ENCODE data around the gene AFF3. TPM values are rescaled to one million over a fixed set of nuclear protein-coding genes. Genes with fewer than 3 reads are reported as not detected.

The AFF3 gene
- total and polyA plus RNA-seq, 2 donors (not counting 3 experiments of a cell fraction or from before 2014, with no cell fraction given) = 0.06 to 0.07 TPM

DNA sequence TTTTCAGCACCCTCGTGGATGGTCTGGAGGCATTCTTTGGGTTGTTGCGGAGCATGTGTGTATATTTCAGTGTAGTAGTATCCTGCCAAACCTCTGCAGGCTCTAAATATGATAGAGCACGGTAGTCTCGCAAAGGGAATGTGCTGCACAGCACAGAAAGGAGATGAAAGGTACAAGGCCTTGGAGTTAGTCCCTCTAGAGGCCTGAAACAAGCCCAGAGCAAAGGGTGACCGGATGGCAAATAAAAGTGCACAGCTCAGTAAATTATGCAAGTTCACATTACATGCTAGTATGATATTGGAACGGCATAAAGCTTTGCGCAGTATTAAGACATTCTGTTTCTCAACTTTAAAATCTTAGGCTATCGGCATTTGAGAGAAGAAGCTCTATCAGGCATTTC, 358.1 kb downstream of the AFF3 start:
- TF ChIP-seq, protein P1, sequence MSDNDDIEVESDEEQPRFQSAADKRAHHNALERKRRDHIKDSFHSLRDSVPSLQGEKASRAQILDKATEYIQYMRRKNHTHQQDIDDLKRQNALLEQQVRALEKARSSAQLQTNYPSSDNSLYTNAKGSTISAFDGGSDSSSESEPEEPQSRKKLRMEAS (IDR thresholded peaks at IDR 0.05; ENCODE audit: insufficient read depth, insufficient read length) = no peak
- TF ChIP-seq EZH2 (IDR thresholded peaks at IDR 0.05; ENCODE audit: borderline replicate concordance, low read depth, low read length, severe bottlenecking) = no peak
- Histone ChIP-seq H3K9me1 (replicated peaks; ENCODE audit: control insufficient read depth, extremely low read depth, insufficient read depth, low read length) (no peaks in the 10 kb centered on the region), H3K36me3 (ENCODE audit: control insufficient read depth in 2 of 2, extremely low read depth in 1 of 2, insufficient read depth in 2 of 2, low read length in 2 of 2) (no peaks in the 10 kb centered on the region), H3K4me1 (ENCODE audit: control insufficient read depth, extremely low read depth, insufficient read depth, low read length) (no peaks in the 10 kb centered on the region), H3K4me2 (ENCODE audit: insufficient read depth, low read length) (no peak overlapping the region), H2AFZ (ENCODE audit: low read depth, low read length) (no peak overlapping the region), H3K27me3 (ENCODE audit: control insufficient read depth in 2 of 2, insufficient read depth in 2 of 2, low read length in 2 of 2) (no peaks in the 10 kb centered on the region), H3K79me2 (ENCODE audit: control insufficient read depth, insufficient read depth, low read length) (no peaks in the 10 kb centered on the region), H3K9ac (replicated peaks; ENCODE audit: extremely low read depth, insufficient read depth, low read length) (no peak overlapping the region), H3K4me3 (replicated peaks in 1 of 3; ENCODE audit: insufficient read depth in 1 of 3, low read depth in 1 of 3, low read length in 3 of 3) (no peak overlapping the region), H3K27ac (ENCODE audit: insufficient read depth, low read depth, low read length) (no peak overlapping the region), H4K20me1 (replicated peaks; ENCODE audit: control insufficient read depth, extremely low read depth, insufficient read depth, low read length) (no peaks in the 10 kb centered on the region), H3K9me3 (replicated peaks; ENCODE audit: control insufficient read depth, insufficient read depth, low read length) (no peaks in the 10 kb centered on the region)
- no peak for DNase-seq (ENCODE audit: low read depth, low spot score)
- dilution Hi-C loops (cut with MboI; ENCODE audit: extremely low pct_ligation_motif_present, low sequenced_read_pairs) = no loop called here
- intact Hi-C loops (cut with micrococcal nuclease) = no loop called here
- BruUV-seq (replicated peaks) = no TSS peak
- FAIRE-seq = no peak
- POLR2A ChIA-PET = no interaction called here
- CTCF ChIA-PET = no interaction called here

DNA sequence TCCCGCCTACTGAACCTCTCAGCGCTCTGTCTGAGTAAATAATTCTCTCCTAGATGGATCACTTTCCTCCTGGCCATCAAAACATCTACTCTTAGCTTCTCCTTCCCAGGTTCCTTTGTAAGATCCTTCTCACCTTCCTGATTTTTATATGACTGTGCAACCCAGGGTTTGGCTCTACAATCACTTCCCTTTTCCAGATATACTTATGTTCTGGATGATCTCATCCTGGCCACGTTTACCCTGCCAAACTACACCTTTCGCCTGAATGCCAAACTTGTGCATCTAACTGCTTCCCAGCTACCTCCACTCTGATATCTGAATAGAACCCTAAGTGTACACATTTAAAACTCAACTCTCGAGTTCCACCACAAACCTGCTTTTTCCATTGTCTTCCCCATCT, 362.1 kb downstream of the AFF3 start:
- ChIA-PET CTCF (no interaction called here), POLR2A (no interaction called here)
- Histone ChIP-seq H3K9ac (replicated peaks; ENCODE audit: extremely low read depth, insufficient read depth, low read length) (no peak overlapping the region), H3K27me3 (ENCODE audit: control insufficient read depth in 2 of 2, insufficient read depth in 2 of 2, low read length in 2 of 2) (no peaks in the 10 kb centered on the region), H3K4me1 (ENCODE audit: control insufficient read depth, extremely low read depth, insufficient read depth, low read length) (no peaks in the 10 kb centered on the region), H3K79me2 (ENCODE audit: control insufficient read depth, insufficient read depth, low read length) (no peaks in the 10 kb centered on the region), H4K20me1 (replicated peaks; ENCODE audit: control insufficient read depth, extremely low read depth, insufficient read depth, low read length) (no peaks in the 10 kb centered on the region), H3K27ac (ENCODE audit: insufficient read depth, low read depth, low read length) (no peak overlapping the region), H3K4me3 (replicated peaks in 1 of 3; ENCODE audit: insufficient read depth in 1 of 3, low read depth in 1 of 3, low read length in 3 of 3) (no peak overlapping the region), H3K4me2 (ENCODE audit: insufficient read depth, low read length) (no peak overlapping the region), H3K36me3 (ENCODE audit: control insufficient read depth in 2 of 2, extremely low read depth in 1 of 2, insufficient read depth in 2 of 2, low read length in 2 of 2) (no peaks in the 10 kb centered on the region), H3K9me3 (replicated peaks; ENCODE audit: control insufficient read depth, insufficient read depth, low read length) (no peaks in the 10 kb centered on the region), H2AFZ (ENCODE audit: low read depth, low read length) (no peak overlapping the region), H3K9me1 (replicated peaks; ENCODE audit: control insufficient read depth, extremely low read depth, insufficient read depth, low read length) (no peaks in the 10 kb centered on the region)
- FAIRE-seq (no peak), DNase-seq (ENCODE audit: low read depth, low spot score) (no peak)
- no TSS peak for BruUV-seq (replicated peaks)
- intact Hi-C loops (cut with micrococcal nuclease) = no loop called here
- dilution Hi-C loops (cut with MboI; ENCODE audit: extremely low pct_ligation_motif_present, low sequenced_read_pairs) = no loop called here
- TF ChIP-seq EZH2 (IDR thresholded peaks at IDR 0.05; ENCODE audit: borderline replicate concordance, low read depth, low read length, severe bottlenecking) (no peak), POLR2AphosphoS5 (IDR thresholded peaks at IDR 0.05; ENCODE audit: insufficient read depth, low read depth, low read length) (no peak)
